ENCODE results near the gene SRPK1. TPM values are rescaled to one million over a fixed set of nuclear protein-coding genes. Genes with fewer than 3 reads are reported as not detected.

Gene SRPK1
- total RNA-seq, 1 experiment from 2014 or later = 104 TPM

GRCh38 chr6:35787266-35788218, 133.4 kb downstream of the SRPK1 start:
- Histone ChIP-seq H2AFZ (ENCODE audit: low read length) (no peak overlapping the region), H3K4me3 (ENCODE audit: low read length) (no peak overlapping the region), H3K4me1 (ENCODE audit: low read length) (no peaks in the 10 kb centered on the region), H3K79me2 (ENCODE audit: low read length) (no peaks in the 10 kb centered on the region), H3K9ac (ENCODE audit: low read length) (no peak overlapping the region), H3K27ac (ENCODE audit: low read length) (no peak overlapping the region), H3K9me2 (replicated peaks; ENCODE audit: insufficient read depth, low read length) (no peaks in the 10 kb centered on the region), H3K27me3 (ENCODE audit: low read length) (no peaks in the 10 kb centered on the region), H3K36me3 (ENCODE audit: insufficient read depth, low read length) (no peaks in the 10 kb centered on the region), H3K9me3 (ENCODE audit: low read length) (no peaks in the 10 kb centered on the region), H3K4me2 (ENCODE audit: low read depth, low read length, poor library complexity, severe bottlenecking) (no peak overlapping the region), H4K20me1 (ENCODE audit: insufficient read depth, low read depth, low read length) (no peaks in the 10 kb centered on the region)
- no peak for DNase-seq

- Histone ChIP-seq H3K9me3 (ENCODE audit: low read length) (no peaks in the 10 kb centered on the region), H4K20me1 (ENCODE audit: insufficient read depth, low read depth, low read length) (no peaks in the 10 kb centered on the region), H3K27me3 (ENCODE audit: low read length) (no peaks in the 10 kb centered on the region), H3K4me3 (ENCODE audit: low read length) (no peak overlapping the region), H2AFZ (ENCODE audit: low read length) (no peak overlapping the region), H3K4me2 (ENCODE audit: low read depth, low read length, poor library complexity, severe bottlenecking) (no peak overlapping the region), H3K36me3 (ENCODE audit: insufficient read depth, low read length) (no peaks in the 10 kb centered on the region), H3K27ac (ENCODE audit: low read length) (no peak overlapping the region), H3K4me1 (ENCODE audit: low read length) (no peaks in the 10 kb centered on the region), H3K9ac (ENCODE audit: low read length) (no peak overlapping the region), H3K79me2 (ENCODE audit: low read length) (no peaks in the 10 kb centered on the region), H3K9me2 (replicated peaks; ENCODE audit: insufficient read depth, low read length) (no peaks in the 10 kb centered on the region)
- no peak for DNase-seq
Observed at GRCh38 chr6:35786810-35787209, 134.1 kb downstream of the SRPK1 start.

GRCh38 chr6:35786272-35786671, 134.6 kb downstream of the SRPK1 start:
- Histone ChIP-seq H3K79me2 (ENCODE audit: low read length) (no peaks in the 10 kb centered on the region), H3K4me1 (ENCODE audit: low read length) (no peaks in the 10 kb centered on the region), H4K20me1 (ENCODE audit: insufficient read depth, low read depth, low read length) (no peaks in the 10 kb centered on the region), H3K36me3 (ENCODE audit: insufficient read depth, low read length) (no peaks in the 10 kb centered on the region), H2AFZ (ENCODE audit: low read length) (no peak overlapping the region), H3K27me3 (ENCODE audit: low read length) (no peaks in the 10 kb centered on the region), H3K4me2 (ENCODE audit: low read depth, low read length, poor library complexity, severe bottlenecking) (no peak overlapping the region), H3K9ac (ENCODE audit: low read length) (no peak overlapping the region), H3K9me2 (replicated peaks; ENCODE audit: insufficient read depth, low read length) (no peaks in the 10 kb centered on the region), H3K9me3 (ENCODE audit: low read length) (no peaks in the 10 kb centered on the region), H3K27ac (ENCODE audit: low read length) (no peak overlapping the region), H3K4me3 (ENCODE audit: low read length) (no peak overlapping the region)
- no peak for DNase-seq

DNA sequence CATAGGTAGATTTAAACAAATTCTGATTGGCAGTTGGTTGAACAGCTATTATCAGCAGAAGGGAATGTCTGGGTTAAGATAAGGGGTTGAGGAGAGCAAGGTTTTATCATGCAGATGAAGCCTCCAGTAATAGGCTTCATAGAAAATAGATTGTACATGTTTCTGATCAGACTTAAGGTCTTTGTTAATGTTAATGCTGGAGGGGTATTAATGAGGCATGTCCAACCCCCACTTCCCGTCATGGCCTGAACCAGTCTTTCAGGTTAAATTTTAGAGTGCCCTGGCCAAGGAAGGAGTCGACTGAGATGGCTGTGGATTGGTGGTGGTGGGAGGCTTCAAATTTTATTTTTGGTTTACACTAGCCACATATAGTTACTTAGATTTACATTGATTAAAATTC, 136.7 kb downstream of the SRPK1 start:
- no peak overlapping the region for H3K9ac ChIP-seq (ENCODE audit: low read length)
- H4K20me1 ChIP-seq (ENCODE audit: insufficient read depth, low read depth, low read length) = no peaks in the 10 kb centered on the region
- H3K4me1 ChIP-seq (ENCODE audit: low read length) = no peaks in the 10 kb centered on the region
- no peak overlapping the region for H3K4me2 ChIP-seq (ENCODE audit: low read depth, low read length, poor library complexity, severe bottlenecking)
- no peak overlapping the region for H3K4me3 ChIP-seq (ENCODE audit: low read length)
- H3K36me3 ChIP-seq (ENCODE audit: insufficient read depth, low read length) = no peaks in the 10 kb centered on the region
- no peaks in the 10 kb centered on the region for H3K79me2 ChIP-seq (ENCODE audit: low read length)
- no peak for DNase-seq
- no peaks in the 10 kb centered on the region for H3K27me3 ChIP-seq (ENCODE audit: low read length)
- H2AFZ ChIP-seq (ENCODE audit: low read length) = no peak overlapping the region
- no peaks in the 10 kb centered on the region for H3K9me3 ChIP-seq (ENCODE audit: low read length)
- no peaks in the 10 kb centered on the region for H3K9me2 ChIP-seq (replicated peaks; ENCODE audit: insufficient read depth, low read length)
- no peak overlapping the region for H3K27ac ChIP-seq (ENCODE audit: low read length)

Other genes starting within 250 kb of the SRPK1 start
- 22.9 and 28.3 TPM in 2 replicates for gene FKBP5, start 232.2 kb downstream of the SRPK1 start, total RNA-seq (2014; rRNA removed; shearing (Covaris generic); ENCODE audit: low replicate concordance)
- 0.60 and 1.6 TPM in 2 replicates for gene ARMC12, start 184.1 kb downstream of the SRPK1 start, total RNA-seq (2014; rRNA removed; shearing (Covaris generic); ENCODE audit: low replicate concordance)
- not detected in 2 replicates for gene CLPSL2, start 144.5 kb downstream of the SRPK1 start, total RNA-seq (2014; rRNA removed; shearing (Covaris generic); ENCODE audit: low replicate concordance)
- not detected in 2 replicates for gene CLPSL1, start 140.1 kb downstream of the SRPK1 start, total RNA-seq (2014; rRNA removed; shearing (Covaris generic); ENCODE audit: low replicate concordance)
- gene CLPS, start 123.8 kb downstream of the SRPK1 start, total RNA-seq (2014; rRNA removed; shearing (Covaris generic); ENCODE audit: low replicate concordance) = not detected in 2 replicates
- 1.9 TPM in 1 of 2 replicates, not detected in the other for gene LHFPL5, start 115.7 kb downstream of the SRPK1 start, total RNA-seq (2014; rRNA removed; shearing (Covaris generic); ENCODE audit: low replicate concordance)
- gene SLC26A8, start 103.5 kb upstream of the SRPK1 start, total RNA-seq (2014; rRNA removed; shearing (Covaris generic); ENCODE audit: low replicate concordance) = not detected in 2 replicates
- 46.2 and 56.1 TPM in 2 replicates for gene MAPK14, start 106.7 kb upstream of the SRPK1 start, total RNA-seq (2014; rRNA removed; shearing (Covaris generic); ENCODE audit: low replicate concordance)
- gene MAPK13, start 209.4 kb upstream of the SRPK1 start, total RNA-seq (2014; rRNA removed; shearing (Covaris generic); ENCODE audit: low replicate concordance) = 1.6 and 2.1 TPM in 2 replicates

All from Karpas-422 (cell line).